ENCODE measurements around the gene HOXA13. TPM values are rescaled to one million over a fixed set of nuclear protein-coding genes. Genes with fewer than 3 reads are reported as not detected.

HOXA13 gene
- total and polyA plus RNA-seq, 2 donors (not counting 1 experiment from before 2014, with no cell fraction given), result not detected

- no peak for DNase-seq
- intact Hi-C loops (cut with micrococcal nuclease), result loop anchor here (2.0 to 5.0 kb wide), 3 partner anchors 42 to 1387 kb away; partner anchors contain the start of gene HOXA7
- ChIA-PET POLR2A (no interaction called here), CTCF (interaction anchor here (0.7 to 1.1 kb wide), 4 partner anchors 11 to 1388 kb away, joined by 3 to 4 read pairs (median 4); no protein-coding TSS in a partner anchor)
- Histone ChIP-seq H3K27ac (ENCODE audit: low read length in 2 of 2) (no peak overlapping the region), H3K27me3 (replicated peaks in 1 of 4; ENCODE audit: control extremely low read depth in 1 of 4, control insufficient read depth in 3 of 4, insufficient read depth in 4 of 4, low read length in 3 of 4) (peaks cover 0 to 99% (median 73%) of the 10 kb centered on the region in 4 experiments), H3K36me3 (replicated peaks in 1 of 2; ENCODE audit: control extremely low read depth in 1 of 2, control insufficient read depth in 1 of 2, extremely low read depth in 1 of 2, insufficient read depth in 2 of 2, low read length in 1 of 2) (no peaks in the 10 kb centered on the region), H3K9ac (ENCODE audit: low read length) (no peak overlapping the region), H3K4me3 (ENCODE audit: control extremely low read depth in 1 of 5, extremely low read depth in 1 of 5, insufficient read depth in 1 of 5, low read depth in 2 of 5, low read length in 4 of 5) (no peak overlapping the region), H4K20me1 (ENCODE audit: control insufficient read depth, insufficient read depth, low read length, poor library complexity, severe bottlenecking) (no peaks in the 10 kb centered on the region), H3K9me3 (ENCODE audit: control extremely low read depth in 1 of 3, control insufficient read depth in 2 of 3, insufficient read depth in 1 of 3, low read length in 2 of 3) (peaks cover 0 to 68% (median 4%) of the 10 kb centered on the region in 3 donors), H2AFZ (ENCODE audit: insufficient read depth, low read depth, low read length, poor library complexity, severe bottlenecking) (no peak overlapping the region), H3K4me2 (replicated peaks; ENCODE audit: low read depth, low read length, poor library complexity, severe bottlenecking) (peak overlapping the region; percentile 52), H3K4me1 (ENCODE audit: control insufficient read depth in 2 of 2, insufficient read depth in 2 of 2, low read length in 2 of 2) (peaks cover 29 to 50% of the 10 kb centered on the region in 2 donors), H3K79me2 (ENCODE audit: control insufficient read depth, insufficient read depth, low read length) (no peaks in the 10 kb centered on the region)
- Mint-ChIP-seq H3K9me3 (ENCODE audit: insufficient read depth) (no peaks in the 10 kb centered on the region), H3K4me1 (peaks cover 28% of the 10 kb centered on the region), H3K27ac (no peak overlapping the region), H3K4me3 (peak overlapping the region; percentile 47), H3K27me3 (peaks cover 74% of the 10 kb centered on the region)
- ATAC-seq (ENCODE audit: low read depth), result no peak
- TF ChIP-seq, protein P1, sequence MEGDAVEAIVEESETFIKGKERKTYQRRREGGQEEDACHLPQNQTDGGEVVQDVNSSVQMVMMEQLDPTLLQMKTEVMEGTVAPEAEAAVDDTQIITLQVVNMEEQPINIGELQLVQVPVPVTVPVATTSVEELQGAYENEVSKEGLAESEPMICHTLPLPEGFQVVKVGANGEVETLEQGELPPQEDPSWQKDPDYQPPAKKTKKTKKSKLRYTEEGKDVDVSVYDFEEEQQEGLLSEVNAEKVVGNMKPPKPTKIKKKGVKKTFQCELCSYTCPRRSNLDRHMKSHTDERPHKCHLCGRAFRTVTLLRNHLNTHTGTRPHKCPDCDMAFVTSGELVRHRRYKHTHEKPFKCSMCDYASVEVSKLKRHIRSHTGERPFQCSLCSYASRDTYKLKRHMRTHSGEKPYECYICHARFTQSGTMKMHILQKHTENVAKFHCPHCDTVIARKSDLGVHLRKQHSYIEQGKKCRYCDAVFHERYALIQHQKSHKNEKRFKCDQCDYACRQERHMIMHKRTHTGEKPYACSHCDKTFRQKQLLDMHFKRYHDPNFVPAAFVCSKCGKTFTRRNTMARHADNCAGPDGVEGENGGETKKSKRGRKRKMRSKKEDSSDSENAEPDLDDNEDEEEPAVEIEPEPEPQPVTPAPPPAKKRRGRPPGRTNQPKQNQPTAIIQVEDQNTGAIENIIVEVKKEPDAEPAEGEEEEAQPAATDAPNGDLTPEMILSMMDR (IDR thresholded peaks at IDR 0.05), result no peak
- no peak for TF ChIP-seq EZH2 (IDR thresholded peaks at IDR 0.05; ENCODE audit: borderline replicate concordance, insufficient read depth, low read depth, low read length, poor library complexity, severe bottlenecking)
- WGBS (ENCODE audit: insufficient coverage), result 8% methylated on average over 42 of the region's 55 CpGs
Measured at GRCh38 chr7:27239387-27240014, 39.6 kb upstream of the HOXA13 start.

DNA sequence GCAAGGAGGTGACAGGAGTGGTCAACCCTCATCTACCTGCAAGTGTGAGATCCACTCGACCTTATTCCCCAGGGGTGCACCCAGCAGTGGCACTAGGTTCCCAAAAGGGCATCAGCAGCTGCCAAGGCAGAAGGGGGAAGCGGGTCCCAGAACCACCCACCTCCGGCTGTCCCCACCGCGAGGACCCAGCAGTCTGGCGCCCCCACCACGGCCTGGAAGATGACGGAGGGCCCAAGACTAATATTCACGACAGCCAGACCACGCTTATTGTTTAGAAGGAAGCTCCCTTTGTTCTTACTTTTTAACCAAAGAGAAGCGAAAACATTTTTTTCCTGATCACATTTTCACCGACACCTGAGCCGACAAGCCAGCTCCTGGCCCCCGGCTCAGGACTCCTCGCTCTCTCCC is 39.1 kb upstream of the HOXA13 start:
- H3K9me3 ChIP-seq (ENCODE audit: control extremely low read depth in 1 of 3, control insufficient read depth in 2 of 3, insufficient read depth in 1 of 3, low read length in 2 of 3), result peaks cover 0 to 64% (median 4%) of the 10 kb centered on the region in 3 donors
- H2AFZ ChIP-seq (ENCODE audit: insufficient read depth, low read depth, low read length, poor library complexity, severe bottlenecking), result no peak overlapping the region
- no peaks in the 10 kb centered on the region for H3K79me2 ChIP-seq (ENCODE audit: control insufficient read depth, insufficient read depth, low read length)
- TF ChIP-seq, protein P1 (IDR thresholded peaks at IDR 0.05), result no peak
- no peak for TF ChIP-seq EZH2 (IDR thresholded peaks at IDR 0.05; ENCODE audit: borderline replicate concordance, insufficient read depth, low read depth, low read length, poor library complexity, severe bottlenecking)
- peak; percentile 35 for DNase-seq
- ChIA-PET POLR2A (no interaction called here), CTCF (interaction anchor here (0.8 to 1.1 kb wide), 3 partner anchors 11 to 78 kb away, joined by 3 to 4 read pairs (median 4); no protein-coding TSS in a partner anchor)
- Mint-ChIP-seq H3K4me3 (peak overlapping the region; percentile 55), H3K9me3 (ENCODE audit: insufficient read depth) (no peaks in the 10 kb centered on the region), H3K4me1 (peaks cover 28% of the 10 kb centered on the region), H3K27ac (peak overlapping the region; percentile 63), H3K27me3 (peaks cover 76% of the 10 kb centered on the region)
- WGBS (ENCODE audit: insufficient coverage), result 39% methylated on average over 12 of the region's 15 CpGs
- no peak overlapping the region for H3K9ac ChIP-seq (ENCODE audit: low read length)
- H3K4me3 ChIP-seq (ENCODE audit: control extremely low read depth in 1 of 5, extremely low read depth in 1 of 5, insufficient read depth in 1 of 5, low read depth in 2 of 5, low read length in 4 of 5), result no peak overlapping the region
- H3K36me3 ChIP-seq (replicated peaks in 1 of 2; ENCODE audit: control extremely low read depth in 1 of 2, control insufficient read depth in 1 of 2, extremely low read depth in 1 of 2, insufficient read depth in 2 of 2, low read length in 1 of 2), result no peaks in the 10 kb centered on the region
- intact Hi-C loops (cut with micrococcal nuclease), result no loop called here
- peaks cover 0 to 99% (median 72%) of the 10 kb centered on the region in 4 experiments for H3K27me3 ChIP-seq (replicated peaks in 1 of 4; ENCODE audit: control extremely low read depth in 1 of 4, control insufficient read depth in 3 of 4, insufficient read depth in 4 of 4, low read length in 3 of 4)
- ATAC-seq (ENCODE audit: low read depth), result no peak
- no peaks in the 10 kb centered on the region for H4K20me1 ChIP-seq (ENCODE audit: control insufficient read depth, insufficient read depth, low read length, poor library complexity, severe bottlenecking)
- H3K4me2 ChIP-seq (replicated peaks; ENCODE audit: low read depth, low read length, poor library complexity, severe bottlenecking), result peak overlapping the region; percentile 52
- peaks cover 29 to 45% of the 10 kb centered on the region in 2 donors for H3K4me1 ChIP-seq (ENCODE audit: control insufficient read depth in 2 of 2, insufficient read depth in 2 of 2, low read length in 2 of 2)
- no peak overlapping the region for H3K27ac ChIP-seq (ENCODE audit: low read length in 2 of 2)
